Caco-2 (cell line): ENCODE data around the gene OR5K1. TPM values are rescaled to one million over a fixed set of nuclear protein-coding genes. Genes with fewer than 3 reads are reported as not detected.

ENCODE experiments used
- BruUV-seq: library from RNA; stranded (reverse); fragments of 400-500 nt; replicated peaks from 2 replicates; lab custom pipeline; 2021; lab: Mats Ljungman, UMichigan
- CTCF ChIA-PET: fragments of 300-600 bp; sonication (Branson Sonifier 250); formaldehyde crosslinking; loops from one replicate; lab custom pipeline; 2022; ENCODE audit warnings: antibody characterized with exemption; lab: Charles Lee
- POLR2A ChIA-PET: fragments of 300-600 bp; sonication (Branson Sonifier 250); formaldehyde crosslinking; loops from one replicate; lab custom pipeline; 2022; ENCODE audit warnings: antibody characterized with exemption; lab: Charles Lee
- DNase-seq, 2 experiments: peaks; one replicate each; pipeline versions ENCODE4 v3.0.0 to v3.0.0-alpha.2; 2020 to 2022
- H3K27me3 ChIP-seq: replicated peaks from 2 replicates; pipeline ENCODE4 v1.6.0; 2011; ENCODE audit warnings: low read length; ENCODE audit not compliant: control insufficient read depth, insufficient read depth
- H3K36me3 ChIP-seq: 2 replicates; pipeline ENCODE4 v1.5.1; 2011; ENCODE audit warnings: low read length; ENCODE audit not compliant: control insufficient read depth, insufficient read depth
- H3K4me1 ChIP-seq: fragments of 250-450 bp; sonication (Bioruptor Pico); 2 replicates; pipeline ENCODE4 v1.5.1; 2020; ENCODE audit warnings: mild to moderate bottlenecking
- H3K4me3 ChIP-seq: 2 replicates; pipeline ENCODE4 v1.5.1; 2011; ENCODE audit warnings: low read depth, mild to moderate bottlenecking, control low read depth, low read length
- H3K9me3 ChIP-seq: fragments of 250-450 bp; sonication (Bioruptor Pico); 2 replicates; pipeline ENCODE4 v1.5.1; 2020; ENCODE audit warnings: mild to moderate bottlenecking, moderate library complexity
- H3K27ac Mint-ChIP-seq: one replicate; pipeline ENCODE4 v1.8.0; 2022; ENCODE audit warnings: mixed read lengths; ENCODE audit not compliant: unreplicated experiment
- H3K27me3 Mint-ChIP-seq: one replicate; pipeline ENCODE4 v1.8.0; 2022; ENCODE audit warnings: mixed read lengths; ENCODE audit not compliant: insufficient read depth, unreplicated experiment
- H3K36me3 Mint-ChIP-seq: one replicate; pipeline ENCODE4 v1.8.0; 2022; ENCODE audit warnings: mild to moderate bottlenecking, mixed read lengths; ENCODE audit not compliant: insufficient read depth, unreplicated experiment
- H3K4me1 Mint-ChIP-seq: one replicate; pipeline ENCODE4 v1.8.0; 2022; ENCODE audit warnings: low read depth, mixed read lengths; ENCODE audit not compliant: unreplicated experiment
- H3K4me3 Mint-ChIP-seq: one replicate; pipeline ENCODE4 v1.8.0; 2022; ENCODE audit warnings: mild to moderate bottlenecking, moderate library complexity, mixed read lengths; ENCODE audit not compliant: unreplicated experiment
- H3K9me3 Mint-ChIP-seq: one replicate; pipeline ENCODE4 v1.8.0; 2022; ENCODE audit warnings: mixed read lengths; ENCODE audit not compliant: unreplicated experiment
- intact Hi-C: fragments of 100-400 bp; cut with micrococcal nuclease; formaldehyde crosslinking; loops from one replicate; pipeline ENCODE4 v1.10.0; 2022; ENCODE audit not compliant: unreplicated experiment
- total RNA-seq: library from RNA; stranded (reverse); gene quantifications from 2 replicates; pipeline ENCODE4 v1.2.3, GENCODE V29; 2022
- TF ChIP-seq, protein P1 (sequence below), 2 experiments: fragments of 200-600 bp in 1 of 2; IDR thresholded peaks; 1 replicate in 1 of 2; 2 replicates in 1 of 2; pipeline versions ENCODE4 v1.5.1 to v1.8.0; 2011 to 2022; ENCODE audit warnings: antibody characterized with exemption in 1 of 2, control low read depth in 1 of 2, inconsistent platforms in 1 of 2, low read depth in 1 of 2, low read length in 1 of 2, mild to moderate bottlenecking in 1 of 2, moderate library complexity in 1 of 2; ENCODE audit not compliant: insufficient read depth in 1 of 2, severe bottlenecking in 1 of 2, unreplicated experiment in 1 of 2

The OR5K1 gene
- total RNA-seq, 1 experiment from 2014 or later: not detected

DNA sequence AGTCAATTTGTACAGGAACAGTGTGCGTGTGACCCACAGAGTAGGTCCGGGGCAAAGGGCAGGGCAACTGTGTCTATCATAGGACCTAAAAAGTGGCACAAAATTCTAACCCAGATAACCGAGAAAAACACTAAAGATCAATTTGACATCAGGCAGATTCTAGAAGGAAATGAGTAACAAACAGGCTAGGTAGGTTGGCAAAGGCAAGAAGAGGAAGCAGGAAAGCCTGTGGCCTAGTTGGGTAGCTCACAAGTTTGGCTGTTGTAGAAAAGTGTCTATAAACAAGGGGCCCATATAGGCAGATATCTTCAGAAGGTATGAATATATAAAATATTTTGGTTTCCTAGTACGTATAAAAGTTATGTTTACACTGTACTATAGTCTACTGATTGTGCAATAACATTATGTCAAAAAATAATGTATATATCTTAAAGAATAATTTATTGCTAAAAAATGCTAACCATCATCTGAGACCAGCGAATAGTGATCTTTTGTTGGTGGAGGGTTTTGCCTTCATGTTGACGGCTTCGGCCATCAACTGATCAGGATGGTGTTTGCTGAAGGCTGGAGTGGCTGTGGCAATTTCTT, 13.3 kb upstream of the OR5K1 start:
- intact Hi-C loops: no loop called here
- no peak overlapping the region for H3K4me3 ChIP-seq
- H3K27me3 Mint-ChIP-seq: peaks cover 5% of the 10 kb centered on the region
- H3K36me3 Mint-ChIP-seq: no peaks in the 10 kb centered on the region
- no peaks in the 10 kb centered on the region for H3K9me3 Mint-ChIP-seq
- ChIA-PET POLR2A (no interaction called here), CTCF (no interaction called here)
- TF ChIP-seq, protein P1, sequence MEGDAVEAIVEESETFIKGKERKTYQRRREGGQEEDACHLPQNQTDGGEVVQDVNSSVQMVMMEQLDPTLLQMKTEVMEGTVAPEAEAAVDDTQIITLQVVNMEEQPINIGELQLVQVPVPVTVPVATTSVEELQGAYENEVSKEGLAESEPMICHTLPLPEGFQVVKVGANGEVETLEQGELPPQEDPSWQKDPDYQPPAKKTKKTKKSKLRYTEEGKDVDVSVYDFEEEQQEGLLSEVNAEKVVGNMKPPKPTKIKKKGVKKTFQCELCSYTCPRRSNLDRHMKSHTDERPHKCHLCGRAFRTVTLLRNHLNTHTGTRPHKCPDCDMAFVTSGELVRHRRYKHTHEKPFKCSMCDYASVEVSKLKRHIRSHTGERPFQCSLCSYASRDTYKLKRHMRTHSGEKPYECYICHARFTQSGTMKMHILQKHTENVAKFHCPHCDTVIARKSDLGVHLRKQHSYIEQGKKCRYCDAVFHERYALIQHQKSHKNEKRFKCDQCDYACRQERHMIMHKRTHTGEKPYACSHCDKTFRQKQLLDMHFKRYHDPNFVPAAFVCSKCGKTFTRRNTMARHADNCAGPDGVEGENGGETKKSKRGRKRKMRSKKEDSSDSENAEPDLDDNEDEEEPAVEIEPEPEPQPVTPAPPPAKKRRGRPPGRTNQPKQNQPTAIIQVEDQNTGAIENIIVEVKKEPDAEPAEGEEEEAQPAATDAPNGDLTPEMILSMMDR (IDR thresholded peaks at IDR 0.05; ENCODE audit: insufficient read depth in 1 of 2, low read depth in 1 of 2, low read length in 1 of 2, severe bottlenecking in 1 of 2, unreplicated experiment in 1 of 2): no peak
- BruUV-seq: no TSS peak
- no peak overlapping the region for H3K4me3 Mint-ChIP-seq
- no peak overlapping the region for H3K27ac Mint-ChIP-seq
- DNase-seq: no peak
- no peaks in the 10 kb centered on the region for H3K9me3 ChIP-seq
- no peaks in the 10 kb centered on the region for H3K27me3 ChIP-seq
- H3K4me1 Mint-ChIP-seq: no peaks in the 10 kb centered on the region
- no peaks in the 10 kb centered on the region for H3K4me1 ChIP-seq
- no peaks in the 10 kb centered on the region for H3K36me3 ChIP-seq

DNA sequence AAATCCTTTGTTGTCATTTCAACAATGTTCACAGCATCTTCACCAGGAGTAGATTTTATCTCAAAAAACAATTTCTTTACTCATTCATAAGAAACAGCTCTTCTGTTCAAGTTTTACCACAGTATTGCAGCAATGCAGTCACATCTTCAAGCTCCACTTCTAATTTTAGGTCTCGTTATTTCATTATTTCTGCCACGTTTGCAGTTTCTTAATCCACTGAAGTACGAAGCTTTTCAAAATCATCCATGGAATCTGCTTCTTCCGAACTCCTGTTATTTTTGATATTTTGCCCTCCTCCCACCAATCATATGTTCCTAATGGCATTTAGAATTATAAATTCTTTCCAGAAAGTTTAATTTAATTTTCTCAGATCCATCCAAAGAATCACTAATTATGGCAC, 12.6 kb upstream of the OR5K1 start:
- DNase-seq: no peak
- intact Hi-C loops: no loop called here
- CTCF ChIA-PET: no interaction called here
- H3K4me1 ChIP-seq: no peaks in the 10 kb centered on the region
- H3K36me3 ChIP-seq: no peaks in the 10 kb centered on the region
- H3K27ac Mint-ChIP-seq: no peak overlapping the region
- H3K4me3 Mint-ChIP-seq: no peak overlapping the region
- POLR2A ChIA-PET: no interaction called here
- H3K4me3 ChIP-seq: no peak overlapping the region
- H3K9me3 Mint-ChIP-seq: no peaks in the 10 kb centered on the region
- no TSS peak for BruUV-seq
- no peaks in the 10 kb centered on the region for H3K36me3 Mint-ChIP-seq
- no peaks in the 10 kb centered on the region for H3K9me3 ChIP-seq
- peaks cover 4% of the 10 kb centered on the region for H3K27me3 Mint-ChIP-seq
- TF ChIP-seq, protein P1 (IDR thresholded peaks at IDR 0.05; ENCODE audit: insufficient read depth in 1 of 2, low read depth in 1 of 2, low read length in 1 of 2, severe bottlenecking in 1 of 2, unreplicated experiment in 1 of 2): no peak
- no peaks in the 10 kb centered on the region for H3K27me3 ChIP-seq
- H3K4me1 Mint-ChIP-seq: no peaks in the 10 kb centered on the region

DNA sequence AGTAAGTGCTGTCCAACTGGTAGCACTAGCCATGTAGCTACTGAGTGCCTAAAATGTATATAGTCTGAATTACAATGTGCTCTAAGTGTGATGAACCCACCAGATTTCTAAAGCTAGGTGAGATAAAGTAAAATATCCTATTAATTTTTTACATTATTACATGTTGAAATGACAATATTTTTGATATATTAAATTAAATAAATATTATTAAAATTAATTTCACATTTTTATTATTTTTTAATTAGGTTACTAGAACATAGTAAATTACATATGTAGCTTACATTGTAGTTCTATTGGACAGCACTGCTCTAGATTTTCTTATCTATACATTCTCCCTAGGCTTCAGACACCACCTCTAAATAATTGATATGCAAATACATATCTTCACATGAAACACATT, 9.2 kb upstream of the OR5K1 start:
- TF ChIP-seq, protein P1 (IDR thresholded peaks at IDR 0.05; ENCODE audit: insufficient read depth in 1 of 2, low read depth in 1 of 2, low read length in 1 of 2, severe bottlenecking in 1 of 2, unreplicated experiment in 1 of 2): no peak
- CTCF ChIA-PET: interaction anchor here (0.6 kb wide), 1 partner anchor 118 kb away, joined by 4 read pairs; no protein-coding TSS in a partner anchor
- H3K4me1 ChIP-seq: no peaks in the 10 kb centered on the region
- POLR2A ChIA-PET: no interaction called here
- BruUV-seq: no TSS peak
- no peaks in the 10 kb centered on the region for H3K27me3 Mint-ChIP-seq
- no peak overlapping the region for H3K4me3 Mint-ChIP-seq
- intact Hi-C loops: no loop called here
- no peak overlapping the region for H3K4me3 ChIP-seq
- no peaks in the 10 kb centered on the region for H3K9me3 ChIP-seq
- no peak overlapping the region for H3K27ac Mint-ChIP-seq
- H3K9me3 Mint-ChIP-seq: no peaks in the 10 kb centered on the region
- no peak for DNase-seq
- H3K27me3 ChIP-seq: no peaks in the 10 kb centered on the region
- no peaks in the 10 kb centered on the region for H3K36me3 ChIP-seq
- no peaks in the 10 kb centered on the region for H3K4me1 Mint-ChIP-seq
- H3K36me3 Mint-ChIP-seq: no peaks in the 10 kb centered on the region
